C4-2B (cell line): ENCODE data around the gene PRSS16.

ENCODE experiments used
- ZFX ChIP-seq: fragments of 450-650 bp; IDR thresholded peaks from 2 replicates; pipeline ENCODE4 v1.6.1; 2017
- TF ChIP-seq, protein P1 (sequence below): fragments of 450-650 bp; conservative IDR thresholded peaks from 2 replicates; pipeline ENCODE4 v1.5.1; 2017; ENCODE audit warnings: mild to moderate bottlenecking

DNA sequence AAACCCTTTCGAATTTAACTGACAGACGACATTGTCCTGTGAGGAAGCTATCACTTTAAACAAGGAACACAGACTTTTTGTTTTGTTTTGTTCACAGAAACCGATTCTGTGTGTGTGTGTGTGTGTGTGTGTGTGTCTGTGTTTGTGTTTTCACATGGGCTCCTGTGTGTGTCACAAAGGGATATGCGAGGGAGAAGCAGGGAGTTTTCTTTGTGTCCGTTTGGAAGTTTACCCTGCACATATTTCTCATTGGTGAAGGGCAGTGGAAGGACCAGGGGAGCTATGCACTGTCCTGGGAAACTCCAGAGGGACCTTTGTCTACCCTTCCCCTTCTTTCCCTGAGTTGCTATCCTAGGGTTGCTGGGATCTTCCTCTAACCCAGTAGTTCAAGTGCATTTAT lies 46.9 kb downstream of the PRSS16 start:
- TF ChIP-seq ZFX, result no peak
- TF ChIP-seq, protein P1, sequence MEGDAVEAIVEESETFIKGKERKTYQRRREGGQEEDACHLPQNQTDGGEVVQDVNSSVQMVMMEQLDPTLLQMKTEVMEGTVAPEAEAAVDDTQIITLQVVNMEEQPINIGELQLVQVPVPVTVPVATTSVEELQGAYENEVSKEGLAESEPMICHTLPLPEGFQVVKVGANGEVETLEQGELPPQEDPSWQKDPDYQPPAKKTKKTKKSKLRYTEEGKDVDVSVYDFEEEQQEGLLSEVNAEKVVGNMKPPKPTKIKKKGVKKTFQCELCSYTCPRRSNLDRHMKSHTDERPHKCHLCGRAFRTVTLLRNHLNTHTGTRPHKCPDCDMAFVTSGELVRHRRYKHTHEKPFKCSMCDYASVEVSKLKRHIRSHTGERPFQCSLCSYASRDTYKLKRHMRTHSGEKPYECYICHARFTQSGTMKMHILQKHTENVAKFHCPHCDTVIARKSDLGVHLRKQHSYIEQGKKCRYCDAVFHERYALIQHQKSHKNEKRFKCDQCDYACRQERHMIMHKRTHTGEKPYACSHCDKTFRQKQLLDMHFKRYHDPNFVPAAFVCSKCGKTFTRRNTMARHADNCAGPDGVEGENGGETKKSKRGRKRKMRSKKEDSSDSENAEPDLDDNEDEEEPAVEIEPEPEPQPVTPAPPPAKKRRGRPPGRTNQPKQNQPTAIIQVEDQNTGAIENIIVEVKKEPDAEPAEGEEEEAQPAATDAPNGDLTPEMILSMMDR, result no peak
